ENCODE measurements around the gene ROR1. TPM values are rescaled to one million over a fixed set of nuclear protein-coding genes. Genes with fewer than 3 reads are reported as not detected.

Gene ROR1
- total and polyA plus RNA-seq, 2 of the 13 experiments (the other 11 are each of a cell fraction or from before 2014, with no cell fraction given): 0.58 to 2.3 TPM

GRCh38 chr1:63931468-63931867 is 157.7 kb downstream of the ROR1 start:
- H3K4me3 ChIP-seq (replicated peaks in 1 of 3; ENCODE audit: insufficient read depth in 1 of 3, low read depth in 2 of 3, low read length in 3 of 3): no peak overlapping the region
- no peak overlapping the region for H2AFZ ChIP-seq (ENCODE audit: low read length)
- BruUV-seq (replicated peaks): no TSS peak
- H3K4me1 ChIP-seq (ENCODE audit: insufficient read depth, low read length): peaks cover 13% of the 10 kb centered on the region; the same call in 1 of the 2 replicates
- POLR2A ChIA-PET: no interaction called here
- no peak overlapping the region for H3K9ac ChIP-seq (ENCODE audit: insufficient read depth, low read depth, low read length)
- no peaks in the 10 kb centered on the region for H3K79me2 ChIP-seq (ENCODE audit: insufficient read depth, low read length)
- ATAC-seq (no peak), FAIRE-seq (no peak), DNase-seq (ENCODE audit: low spot score) (no peak)
- CTCF ChIA-PET (ENCODE audit: low intra/inter-chr PET ratio, low total read pairs): no interaction called here
- no peaks in the 10 kb centered on the region for H3K9me3 ChIP-seq (ENCODE audit: low read length)
- H4K20me1 ChIP-seq (ENCODE audit: insufficient read depth, low read length): 0 out of 2 replicates have a peak, but pooled peaks cover 2% of the 10 kb centered on the region
- H3K27me3 ChIP-seq (ENCODE audit: control insufficient read depth in 1 of 2, insufficient read depth in 2 of 2, low read length in 2 of 2): no peaks in the 10 kb centered on the region
- H3K27ac ChIP-seq (ENCODE audit: extremely low read length, insufficient read depth, low read length): no peak overlapping the region
- WGBS (ENCODE audit: low lambda C conversion rate): 29% methylated on average over 2 of the region's 2 CpGs
- in situ Hi-C loops (cut with HindIII; ENCODE audit: extremely low pct_ligation_motif_present, low pct_unique_long_range_greater_than_20kb): no loop called here
- no peak overlapping the region for H3K4me2 ChIP-seq (ENCODE audit: low read depth, low read length)
- no peak for TF ChIP-seq ZNF550 (CRISPR knock-in tag; IDR thresholded peaks at IDR 0.05; ENCODE audit: borderline replicate concordance)
- TF ChIP-seq ZNF44 (CRISPR knock-in tag; IDR thresholded peaks at IDR 0.05): no peak
- intact Hi-C loops (cut with micrococcal nuclease; ENCODE audit: unreplicated experiment): no loop called here
- no peaks in the 10 kb centered on the region for H3K36me3 ChIP-seq (replicated peaks in 1 of 2; ENCODE audit: control insufficient read depth in 1 of 2, insufficient read depth in 2 of 2, low read length in 2 of 2)

GRCh38 chr1:63934697-63935096 is 160.9 kb downstream of the ROR1 start:
- intact Hi-C loops (cut with micrococcal nuclease; ENCODE audit: unreplicated experiment): no loop called here
- BruUV-seq (replicated peaks): no TSS peak
- in situ Hi-C loops (cut with HindIII; ENCODE audit: extremely low pct_ligation_motif_present, low pct_unique_long_range_greater_than_20kb): no loop called here
- TF ChIP-seq ZNF331 (CRISPR knock-in tag; IDR thresholded peaks at IDR 0.05) (no peak), ELK4 (CRISPR knock-in tag; IDR thresholded peaks at IDR 0.05; ENCODE audit: borderline replicate concordance) (no peak), PLRG1 (conservative IDR thresholded peaks at IDR 0.05) (no peak), TP53 (CRISPR knock-in tag; conservative IDR thresholded peaks at IDR 0.05) (no peak), ZMAT5 (CRISPR knock-in tag; IDR thresholded peaks at IDR 0.05; ENCODE audit: borderline replicate concordance, low read depth) (no peak), ZNF724P (CRISPR knock-in tag; IDR thresholded peaks at IDR 0.05; ENCODE audit: borderline replicate concordance) (no peak), ONECUT2 (CRISPR knock-in tag; IDR thresholded peaks at IDR 0.05) (no peak), NR0B2 (CRISPR knock-in tag; IDR thresholded peaks at IDR 0.05) (no peak), DMTF1 (CRISPR knock-in tag; IDR thresholded peaks at IDR 0.05) (no peak), ZNF776 (CRISPR knock-in tag; IDR thresholded peaks at IDR 0.05) (no peak)
- TF ChIP-seq, protein P1, sequence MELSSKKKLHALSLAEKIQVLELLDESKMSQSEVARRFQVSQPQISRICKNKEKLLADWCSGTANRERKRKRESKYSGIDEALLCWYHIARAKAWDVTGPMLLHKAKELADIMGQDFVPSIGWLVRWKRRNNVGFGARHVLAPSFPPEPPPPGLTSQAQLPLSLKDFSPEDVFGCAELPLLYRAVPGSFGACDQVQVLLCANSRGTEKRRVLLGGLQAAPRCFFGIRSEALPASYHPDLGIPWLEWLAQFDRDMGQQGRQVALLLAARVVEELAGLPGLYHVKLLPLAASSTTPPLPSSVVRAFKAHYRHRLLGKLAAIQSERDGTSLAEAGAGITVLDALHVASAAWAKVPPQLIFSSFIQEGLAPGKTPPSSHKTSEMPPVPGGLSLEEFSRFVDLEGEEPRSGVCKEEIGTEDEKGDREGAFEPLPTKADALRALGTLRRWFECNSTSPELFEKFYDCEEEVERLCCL (CRISPR knock-in tag; IDR thresholded peaks at IDR 0.05; ENCODE audit: borderline replicate concordance): no peak

More at GRCh38 chr1:63934697-63935096, 160.9 kb downstream of the ROR1 start:
- H4K20me1 ChIP-seq (ENCODE audit: insufficient read depth, low read length): 0 out of 2 replicates have a peak, but pooled peaks cover 2% of the 10 kb centered on the region
- WGBS (ENCODE audit: low lambda C conversion rate): 82% methylated on average over 1 of the region's 1 CpG
- H3K27ac ChIP-seq (ENCODE audit: extremely low read length, insufficient read depth, low read length): no peak overlapping the region
- H3K4me2 ChIP-seq (ENCODE audit: low read depth, low read length): no peak overlapping the region
- FAIRE-seq (no peak), DNase-seq (ENCODE audit: low spot score) (no peak), ATAC-seq (no peak)
- no peak overlapping the region for H2AFZ ChIP-seq (ENCODE audit: low read length)
- ChIA-PET POLR2A (no interaction called here), CTCF (ENCODE audit: low intra/inter-chr PET ratio, low total read pairs) (no interaction called here)
- H3K79me2 ChIP-seq (ENCODE audit: insufficient read depth, low read length): no peaks in the 10 kb centered on the region
- no peaks in the 10 kb centered on the region for H3K27me3 ChIP-seq (ENCODE audit: control insufficient read depth in 1 of 2, insufficient read depth in 2 of 2, low read length in 2 of 2)
- no peak overlapping the region for H3K9ac ChIP-seq (ENCODE audit: insufficient read depth, low read depth, low read length)
- H3K9me3 ChIP-seq (ENCODE audit: low read length): no peaks in the 10 kb centered on the region
- no peaks in the 10 kb centered on the region for H3K36me3 ChIP-seq (replicated peaks in 1 of 2; ENCODE audit: control insufficient read depth in 1 of 2, insufficient read depth in 2 of 2, low read length in 2 of 2)
- no peak overlapping the region for H3K4me3 ChIP-seq (replicated peaks in 1 of 3; ENCODE audit: insufficient read depth in 1 of 3, low read depth in 2 of 3, low read length in 3 of 3)
- H3K4me1 ChIP-seq (ENCODE audit: insufficient read depth, low read length): no peaks in the 10 kb centered on the region

All from HepG2 (cell line).